Epidermal melanocyte (primary cell): Measurements from ENCODE around the gene SETBP1.

Source experiments
- DNase-seq: peaks from one replicate; pipeline ENCODE4 v3.0.0; 2011; ENCODE audit warnings: low spot score; ENCODE audit not compliant: insufficient read length

Gene SETBP1

DNA sequence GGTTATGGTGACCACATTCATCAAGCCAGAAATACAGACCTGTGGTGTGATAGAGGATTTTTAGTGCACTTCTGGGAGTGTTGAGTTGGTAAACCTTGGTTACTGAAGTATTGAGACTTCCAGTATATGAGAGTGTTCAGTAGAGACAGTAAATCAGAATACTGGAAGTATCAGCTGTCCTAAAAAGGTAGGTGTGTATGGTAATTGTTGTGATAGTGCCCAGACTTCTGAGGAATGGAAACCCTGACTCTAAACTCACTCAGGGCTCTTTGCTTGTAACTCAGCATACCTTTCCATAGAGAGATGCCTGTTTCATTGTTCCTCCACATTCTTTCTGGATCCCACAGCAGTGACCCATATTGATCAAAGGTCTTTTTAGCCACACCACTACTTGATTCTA lies 217.1 kb downstream of the SETBP1 start:
- no peak for DNase-seq

DNA sequence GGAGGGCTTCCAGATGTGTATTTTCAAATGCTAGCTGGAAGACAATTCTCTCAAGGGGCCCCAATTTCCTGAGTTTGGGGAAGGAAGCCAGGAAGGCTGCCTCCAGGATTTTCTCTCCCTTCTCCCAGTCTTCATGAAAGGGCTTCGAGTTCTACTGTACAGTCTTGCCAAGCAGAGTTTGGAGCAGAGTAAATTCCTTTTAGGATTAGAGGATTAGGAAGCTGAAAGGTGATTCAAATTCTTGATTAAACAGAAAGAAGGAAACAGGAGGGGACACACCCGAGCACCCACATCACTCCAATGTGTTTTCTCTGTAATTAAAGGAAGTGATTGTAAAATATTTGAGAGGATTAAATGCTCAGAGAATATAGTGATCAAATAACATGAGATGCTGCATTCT lies 217.8 kb downstream of the SETBP1 start:
- no peak for DNase-seq

DNA sequence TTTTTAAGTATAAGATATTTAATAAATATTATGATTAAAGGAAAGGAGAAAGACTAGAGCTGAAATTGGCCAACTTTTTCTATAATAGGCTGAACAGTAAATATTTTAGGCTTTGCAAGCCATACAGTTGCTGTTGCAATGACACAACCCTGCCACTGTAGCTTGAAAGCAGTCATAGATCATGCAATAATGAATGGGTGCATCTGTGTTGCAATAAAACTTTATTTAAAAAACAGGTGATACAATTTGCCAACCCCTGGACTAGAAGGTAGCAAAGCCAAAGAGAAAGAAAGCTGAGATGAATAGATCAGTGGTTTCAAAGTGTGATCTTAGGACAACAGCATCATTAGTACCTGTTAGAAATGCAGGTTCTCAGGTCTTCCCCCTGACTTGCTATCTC lies 219.1 kb downstream of the SETBP1 start:
- DNase-seq: no peak

DNA sequence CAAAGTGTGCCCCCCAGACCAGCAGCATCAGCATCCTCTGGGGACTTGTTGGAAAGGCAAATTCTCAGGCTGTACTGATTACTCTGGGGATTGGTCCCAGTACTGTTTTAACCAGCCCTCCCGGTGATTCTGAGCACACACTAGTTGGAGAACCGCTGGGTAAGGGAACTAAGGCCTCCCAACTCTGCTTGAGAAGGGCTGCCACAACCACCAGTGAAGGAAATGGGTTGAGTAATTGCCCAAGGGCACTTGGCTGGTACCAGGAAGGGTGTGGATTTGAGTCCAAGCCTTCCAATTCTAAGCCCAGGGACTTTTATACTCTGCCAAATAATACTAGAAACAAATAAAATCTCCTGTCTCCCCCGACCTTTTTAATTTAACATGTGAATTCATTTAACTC lies 219.9 kb downstream of the SETBP1 start:
- no peak for DNase-seq

DNA sequence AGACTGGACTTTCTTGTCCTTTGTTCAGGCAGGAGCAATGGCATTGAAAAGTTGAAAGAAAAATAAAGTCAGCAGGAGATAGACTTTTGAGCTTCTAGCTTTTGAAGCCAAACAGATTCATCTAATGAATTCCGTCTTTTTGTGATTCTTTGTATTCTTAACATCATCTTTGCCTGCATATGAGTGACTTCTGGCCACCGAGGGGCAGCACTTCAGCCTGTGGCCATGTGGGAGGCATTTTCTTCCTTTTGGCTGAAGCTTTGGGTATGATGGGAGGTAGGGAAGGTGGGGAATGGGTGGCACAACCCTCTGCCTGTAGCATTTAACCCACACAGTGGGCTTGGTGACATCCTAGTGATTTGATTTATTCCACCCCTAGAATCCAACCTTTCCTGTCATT lies 220.6 kb downstream of the SETBP1 start:
- DNase-seq: no peak

DNA sequence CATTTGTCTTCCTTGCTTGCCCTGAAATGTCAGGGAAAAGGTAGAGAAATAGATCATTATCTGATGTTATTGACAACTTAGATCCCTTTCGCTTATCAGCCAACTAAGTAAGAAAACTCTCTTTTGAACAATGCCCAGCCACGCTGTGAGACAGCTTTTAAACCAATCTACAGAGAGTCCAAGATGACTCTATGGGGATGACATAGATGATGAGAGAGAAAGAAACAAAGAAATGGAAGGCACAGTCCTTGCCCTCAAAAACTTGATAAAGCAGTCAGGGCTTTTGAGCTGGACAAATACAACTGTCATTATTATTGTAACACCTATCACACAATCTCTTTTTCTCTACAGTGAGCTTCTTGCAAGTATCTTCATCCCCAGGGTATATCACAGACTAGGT lies 222.6 kb downstream of the SETBP1 start:
- DNase-seq: no peak

DNA sequence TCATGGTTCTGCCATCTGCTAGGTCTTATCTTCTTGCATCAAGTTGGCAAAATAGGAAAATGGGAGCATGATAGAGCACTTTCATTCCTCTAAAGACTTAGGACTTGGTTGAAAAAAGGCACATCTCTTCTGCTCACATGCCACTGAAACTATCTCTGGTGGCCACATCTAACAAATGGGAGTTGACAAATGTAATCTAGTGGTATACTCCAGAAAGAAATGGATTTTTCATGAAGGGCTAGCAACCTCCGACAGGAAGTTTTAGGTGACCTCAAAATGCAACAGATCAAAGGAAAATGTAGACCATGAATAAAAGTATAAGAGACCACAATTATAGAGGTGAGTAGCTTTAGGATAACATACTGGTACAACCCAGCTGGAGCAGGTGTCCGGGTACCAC lies 224.1 kb downstream of the SETBP1 start:
- DNase-seq: no peak

DNA sequence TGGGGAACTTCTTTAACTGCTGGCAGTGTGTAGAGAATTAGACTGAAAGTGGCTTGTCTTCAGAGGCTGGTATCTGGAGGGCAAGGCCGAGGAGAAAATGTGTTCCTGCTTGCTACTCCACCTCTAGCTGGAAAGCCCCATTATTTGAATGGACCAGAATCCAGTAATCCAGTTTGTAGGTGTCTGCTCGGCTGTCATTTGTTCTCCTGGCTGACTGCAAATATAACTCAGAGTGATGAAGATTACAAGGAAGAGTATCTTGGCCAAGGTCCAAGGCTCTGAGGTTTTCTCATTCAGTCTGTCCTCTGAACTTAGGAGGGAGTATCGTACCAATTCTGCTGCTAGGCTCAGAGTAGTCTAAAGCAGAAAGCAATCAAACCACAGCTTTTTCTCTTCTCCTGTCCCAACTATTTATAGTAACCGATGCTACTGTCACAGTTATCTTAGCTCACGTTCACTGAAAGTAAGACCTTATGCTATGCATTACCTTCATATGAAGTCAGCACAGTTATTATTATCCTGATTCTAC lies 228.6 kb downstream of the SETBP1 start:
- DNase-seq: no peak

DNA sequence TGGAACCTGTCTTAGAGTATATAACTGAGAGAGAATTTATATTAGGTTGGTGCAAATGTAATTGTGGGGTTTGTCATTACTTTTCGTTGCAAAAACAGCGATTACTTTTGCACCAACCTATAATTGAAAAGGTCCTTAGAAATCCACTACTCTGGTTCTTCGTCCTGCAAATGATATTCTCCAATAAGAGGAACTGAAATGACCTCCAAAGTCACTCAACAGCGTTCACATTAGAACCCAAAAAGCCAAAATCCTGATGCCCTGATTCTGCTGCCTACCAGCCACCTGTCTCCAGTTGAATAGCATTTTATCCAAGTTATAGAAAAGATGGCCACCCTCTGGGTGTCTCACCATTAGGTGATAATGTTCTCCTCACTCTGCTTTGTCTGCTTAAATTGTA lies 230.6 kb downstream of the SETBP1 start:
- DNase-seq: no peak

DNA sequence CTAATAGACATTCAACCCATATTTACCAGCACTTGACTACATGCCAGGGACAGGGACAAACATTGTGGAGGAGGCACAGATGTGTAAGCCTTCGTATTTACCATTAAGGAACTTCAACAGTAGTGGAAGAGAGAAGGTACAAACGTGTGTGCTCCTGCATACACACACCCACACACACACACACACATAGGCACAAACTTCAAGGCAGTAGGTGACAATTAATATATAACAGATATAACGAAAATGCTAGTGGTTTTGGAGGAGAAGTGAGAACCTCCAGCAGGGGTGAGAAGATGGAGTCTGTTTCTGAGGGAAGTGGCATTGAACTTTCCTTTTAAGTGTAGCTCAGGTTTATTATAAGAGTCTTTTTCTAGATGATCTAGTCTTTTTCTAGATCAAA lies 231.1 kb downstream of the SETBP1 start:
- no peak for DNase-seq

DNA sequence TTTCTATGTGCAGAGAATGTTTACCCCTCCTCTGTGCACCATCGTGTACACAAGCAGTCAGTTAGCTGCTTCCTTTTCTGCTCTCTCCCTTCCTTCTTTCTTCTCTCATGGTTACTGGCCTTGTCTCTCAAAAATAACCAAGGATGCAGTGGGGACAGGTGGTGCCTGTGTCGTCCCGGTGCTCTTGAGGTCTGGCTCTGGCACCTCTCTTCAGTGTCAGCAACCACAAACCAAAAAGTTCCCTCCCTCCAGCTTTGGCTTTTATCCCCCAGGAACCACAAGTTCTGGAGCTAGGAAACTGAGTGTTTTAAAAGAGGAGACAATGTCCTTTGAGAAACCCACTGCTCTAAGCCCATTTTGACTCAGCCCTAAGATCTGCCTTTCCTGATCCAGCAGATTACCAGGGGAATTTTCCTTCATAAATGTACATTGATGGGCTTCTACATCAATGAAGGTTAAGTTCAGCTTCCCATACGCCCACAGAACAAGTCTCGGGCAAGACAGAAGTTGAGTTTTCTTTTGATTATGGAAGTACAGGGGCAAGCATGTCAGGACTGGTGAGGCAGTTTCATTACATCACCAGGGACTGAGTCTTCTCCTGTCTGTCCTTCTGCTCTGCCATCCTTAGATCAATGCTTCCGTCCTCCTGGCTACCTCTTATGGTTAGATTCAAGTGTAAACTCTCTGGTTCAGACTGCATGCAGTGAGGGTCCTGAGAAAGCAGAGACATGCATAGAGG lies 232.2 kb downstream of the SETBP1 start:
- no peak for DNase-seq

DNA sequence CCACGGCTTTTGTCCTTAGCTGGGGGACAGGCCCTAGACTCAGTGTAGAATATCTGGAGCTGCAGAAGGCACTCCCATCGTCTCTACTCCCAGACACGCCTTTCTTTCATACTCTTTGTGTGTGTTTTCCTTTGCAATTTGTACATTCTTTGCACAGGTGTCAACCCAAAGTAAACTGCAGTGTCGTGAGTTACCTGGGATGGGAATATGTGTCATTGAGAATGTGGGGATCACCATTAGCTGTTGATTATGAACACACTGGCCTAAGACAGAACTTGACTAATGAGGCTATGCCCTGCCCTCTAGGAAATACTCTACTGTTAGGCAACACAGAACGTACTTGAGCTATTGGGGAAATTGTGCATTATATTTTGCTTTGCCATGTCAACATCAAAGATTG lies 233.3 kb downstream of the SETBP1 start:
- no peak for DNase-seq

DNA sequence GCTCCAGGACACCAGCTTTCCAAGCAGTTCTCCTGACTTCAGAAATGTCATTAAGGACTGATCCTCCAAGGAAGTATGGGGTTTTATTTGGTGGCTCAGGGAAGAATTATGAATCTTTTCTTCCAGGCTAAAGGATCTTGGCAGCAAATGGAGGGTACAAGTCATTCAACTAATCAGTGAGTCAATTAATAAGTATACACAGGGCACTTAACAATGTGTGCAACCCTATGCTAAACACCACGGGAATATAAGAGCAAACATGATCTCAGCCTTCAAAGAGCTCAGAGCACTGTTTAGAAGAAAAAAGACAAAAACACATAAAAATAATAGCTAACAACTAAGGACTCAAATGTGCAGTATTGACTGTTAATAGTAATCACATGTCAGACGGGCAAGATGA lies 234.5 kb downstream of the SETBP1 start:
- DNase-seq: no peak

DNA sequence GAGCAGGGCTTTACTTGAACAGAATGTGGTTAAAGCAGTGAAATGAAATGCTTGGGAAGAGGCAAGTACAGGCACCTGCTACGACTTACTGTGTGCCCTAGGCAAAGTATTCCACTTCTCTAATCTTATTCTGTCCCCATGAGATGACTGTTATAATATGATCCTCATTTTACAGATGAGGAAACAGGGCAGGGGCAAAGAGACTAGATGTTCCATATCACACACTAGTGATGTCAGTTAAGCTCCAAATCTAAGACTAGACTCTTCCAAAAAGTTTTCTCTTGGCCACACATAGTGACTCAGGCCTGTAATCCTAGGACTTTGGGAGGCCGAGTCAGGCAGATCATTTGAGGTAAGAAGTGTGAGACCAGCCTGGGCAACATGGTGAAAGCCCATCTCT lies 235.0 kb downstream of the SETBP1 start:
- no peak for DNase-seq

DNA sequence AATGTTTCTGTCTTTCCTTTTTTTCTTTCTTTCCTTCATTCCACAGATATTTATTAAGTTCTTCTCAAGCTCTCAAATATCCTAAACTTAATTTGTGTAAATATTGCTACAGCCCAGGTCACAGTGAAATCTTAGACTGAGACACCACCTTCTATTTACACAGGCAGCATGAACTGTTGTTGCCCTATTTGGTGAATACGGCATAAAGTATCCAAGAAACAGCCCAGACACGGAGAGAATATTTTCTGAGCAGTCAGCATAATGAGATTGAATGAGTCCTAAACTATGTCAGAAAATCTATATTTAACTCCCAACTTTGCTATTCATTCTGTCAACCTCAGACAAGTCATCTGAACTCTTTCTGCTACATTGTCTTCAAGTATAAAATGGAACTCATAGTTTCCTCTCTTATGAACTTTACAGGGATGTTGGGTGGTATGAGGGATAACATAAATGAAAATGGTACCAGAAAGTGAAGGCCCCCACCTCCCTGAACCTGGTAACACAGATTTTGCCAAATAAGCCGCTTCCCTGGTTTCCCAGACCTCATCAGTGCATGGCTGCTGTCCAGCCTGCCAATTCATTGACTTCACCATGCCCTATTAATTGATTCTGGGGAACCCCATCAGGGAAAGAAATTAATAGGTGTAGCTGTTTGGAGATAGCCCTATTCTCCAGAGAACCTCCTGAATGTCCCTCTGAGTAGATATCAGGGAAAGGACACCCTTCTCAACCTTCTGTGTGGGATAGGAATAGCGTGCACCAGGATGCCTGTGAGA lies 235.9 kb downstream of the SETBP1 start:
- no peak for DNase-seq

DNA sequence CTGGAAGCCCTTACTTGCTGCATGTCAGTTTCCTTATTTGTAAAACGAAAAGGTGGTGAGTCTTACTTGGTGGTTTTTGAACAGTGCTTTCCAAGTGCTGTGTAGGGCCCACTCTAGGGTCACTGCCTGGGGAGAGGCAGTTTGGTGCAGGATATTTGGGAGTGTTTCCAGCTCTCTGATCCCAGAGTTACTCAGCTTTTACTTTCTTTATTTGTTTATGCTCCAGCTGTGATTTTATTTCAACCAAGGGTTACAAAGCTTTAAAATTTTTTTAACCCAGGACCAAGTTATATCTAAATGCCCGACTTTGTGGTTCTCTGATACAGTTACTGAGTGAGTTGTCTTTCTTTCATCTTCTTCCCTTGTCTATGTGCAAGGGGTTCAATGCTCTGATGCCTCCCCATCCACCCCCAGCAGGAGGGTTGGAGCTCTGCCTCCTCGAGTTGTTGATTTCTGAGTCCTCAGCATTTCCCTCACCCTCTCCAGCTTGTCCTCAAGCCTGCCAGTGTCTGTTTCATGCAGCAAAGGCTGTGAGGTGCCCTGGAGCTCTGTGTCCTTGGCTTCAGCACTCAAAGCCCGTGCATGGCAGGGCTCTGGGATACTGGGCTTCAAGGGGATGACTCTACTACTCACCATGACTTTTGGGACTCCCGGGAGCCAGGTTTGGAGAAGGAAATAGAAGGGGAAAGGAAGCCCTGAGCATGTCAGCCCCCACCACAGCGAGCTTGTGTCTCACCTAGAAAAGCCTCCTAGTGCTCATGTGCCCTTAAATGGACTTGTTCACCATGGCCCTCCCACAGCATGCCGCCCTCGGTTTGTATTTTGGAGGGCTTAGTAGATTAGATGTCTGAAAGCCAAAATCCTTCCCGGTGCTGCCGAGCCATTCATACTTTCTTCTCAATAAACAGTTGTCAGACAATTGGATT lies 236.8 kb downstream of the SETBP1 start:
- no peak for DNase-seq

DNA sequence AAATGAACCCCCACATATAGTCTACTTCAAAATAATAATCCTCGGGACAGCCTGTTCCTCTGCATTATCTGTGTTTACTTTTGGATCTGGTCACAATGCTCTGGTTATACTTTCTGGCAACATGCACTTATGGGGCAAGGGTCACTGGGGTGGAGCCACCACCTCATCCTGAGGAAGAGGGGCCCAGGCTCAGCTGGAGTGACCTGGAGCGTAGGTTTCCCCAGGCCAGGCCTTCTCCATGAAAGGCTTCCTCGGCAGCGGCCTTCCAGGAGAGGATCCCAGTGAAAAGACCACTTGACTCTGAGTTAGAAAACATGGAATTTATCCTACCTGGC lies 237.4 kb downstream of the SETBP1 start:
- no peak for DNase-seq

DNA sequence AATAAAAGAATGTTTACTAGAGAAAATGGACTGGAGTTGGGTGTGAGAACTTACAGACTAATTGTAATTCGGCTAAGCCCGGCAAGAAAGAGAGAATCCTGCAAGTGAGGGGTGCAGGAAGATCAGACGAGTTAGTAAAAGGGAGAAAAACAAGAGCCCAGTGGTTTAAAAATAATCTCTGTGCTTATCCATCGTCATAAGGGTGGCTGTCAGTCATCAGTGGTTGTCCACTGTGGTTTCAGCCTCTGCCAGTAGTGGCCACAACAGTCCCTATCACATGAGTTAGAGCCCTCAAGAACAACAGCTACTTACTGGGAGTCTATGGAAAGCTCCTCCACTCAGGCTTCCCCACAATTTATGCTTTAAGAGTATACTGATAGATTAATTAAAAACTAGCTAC lies 239.8 kb downstream of the SETBP1 start:
- DNase-seq: no peak

DNA sequence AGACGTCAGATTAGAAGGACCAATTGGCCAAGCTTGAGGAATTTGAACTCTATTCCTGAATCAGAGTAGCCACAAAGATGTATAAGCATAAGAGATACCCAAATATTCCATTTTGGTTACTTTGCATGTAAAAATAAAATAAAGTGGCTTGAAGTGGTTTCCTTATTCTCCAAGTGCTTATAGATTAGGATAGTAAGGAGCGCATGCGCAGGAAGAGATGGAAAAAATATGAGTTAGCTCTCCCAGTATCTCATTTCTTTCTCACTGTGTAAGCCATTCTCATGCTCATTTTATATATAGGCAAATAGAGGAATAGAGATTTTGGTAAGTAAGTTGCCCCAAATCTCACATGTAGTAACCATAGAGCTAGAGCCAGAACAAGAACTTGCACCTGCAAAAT lies 241.3 kb downstream of the SETBP1 start:
- DNase-seq: no peak

DNA sequence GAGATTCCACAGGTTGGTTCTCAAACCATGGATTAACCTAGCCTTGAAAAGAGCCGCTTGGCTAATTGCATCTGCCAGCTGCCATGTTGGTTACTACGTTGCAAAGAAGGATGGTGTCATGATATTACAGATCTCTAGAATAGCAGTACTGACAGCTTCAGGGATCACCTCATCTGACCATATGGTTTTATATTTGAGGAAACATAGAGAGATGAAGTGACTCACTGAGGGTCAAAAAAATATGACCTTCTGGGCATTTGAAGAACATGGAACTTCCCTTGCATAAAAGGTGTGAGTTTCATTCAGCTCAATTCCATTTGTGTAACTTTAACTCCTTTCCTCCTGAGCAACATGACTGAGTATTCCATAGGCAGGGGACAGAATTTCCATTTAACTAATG lies 242.3 kb downstream of the SETBP1 start:
- no peak for DNase-seq

DNA sequence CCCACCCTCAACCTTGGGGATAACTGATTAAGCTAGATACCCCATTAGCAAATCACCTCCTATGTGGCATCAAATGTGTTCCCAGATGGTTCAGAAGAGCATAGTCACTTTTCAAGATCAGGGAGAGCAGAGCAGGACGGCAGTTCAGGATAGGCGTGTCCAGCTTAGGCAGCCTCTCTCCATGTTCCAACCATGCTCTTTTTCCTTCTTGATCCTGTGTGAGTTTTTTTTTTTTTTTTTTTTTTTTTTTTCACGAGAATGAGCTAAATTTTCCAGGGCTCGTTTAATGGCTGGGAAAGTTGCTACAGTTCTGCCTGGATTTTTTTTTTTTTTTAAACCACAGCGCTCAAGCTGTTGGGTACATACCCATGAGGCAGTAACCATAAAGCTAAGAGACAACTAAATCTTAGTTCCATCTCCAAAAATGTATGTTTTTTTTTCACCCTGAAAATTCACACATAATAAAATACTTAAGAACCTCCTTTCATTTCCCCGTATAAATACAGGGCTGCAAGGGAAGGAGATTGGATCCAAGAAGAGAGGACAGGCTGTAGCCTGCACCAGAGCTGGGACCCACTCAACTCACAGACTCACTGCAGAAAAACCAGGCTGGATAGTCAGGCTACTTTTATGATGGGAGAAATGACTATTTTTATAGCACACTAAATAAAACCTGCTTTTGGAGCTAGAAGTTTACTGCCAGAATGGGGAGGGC lies 244.3 kb downstream of the SETBP1 start:
- no peak for DNase-seq
